Muscle layer of colon (tissue), 2 donors: ENCODE results near the gene PARP12.
"Not testable (repeated sequence)": the region's sequence is repeated elsewhere in the genome, so short reads cannot be mapped to it uniquely, and the experiment has no call there.

Experiments used
- H3K27ac ChIP-seq: one replicate; pipeline ENCODE4 v1.7.0; 2013; ENCODE audit warnings: low read depth, mild to moderate bottlenecking, low read length, moderate library complexity
- H3K27me3 ChIP-seq, 2 donors: one replicate each; pipeline ENCODE4 v1.7.0; 2013; ENCODE audit warnings: low read length in 2 of 2, mild to moderate bottlenecking in 2 of 2; ENCODE audit not compliant: insufficient read depth in 2 of 2, control insufficient read depth in 1 of 2
- H3K36me3 ChIP-seq: one replicate; pipeline ENCODE4 v1.7.0; 2013; ENCODE audit warnings: mild to moderate bottlenecking, low read length; ENCODE audit not compliant: insufficient read depth
- H3K4me1 ChIP-seq: one replicate; pipeline ENCODE4 v1.7.0; 2013; ENCODE audit warnings: mild to moderate bottlenecking, low read length; ENCODE audit not compliant: insufficient read depth
- H3K4me3 ChIP-seq, 2 donors: one replicate each; pipeline ENCODE4 v1.7.0; 2013; ENCODE audit warnings: low read length in 2 of 2, low read depth in 1 of 2, mild to moderate bottlenecking in 1 of 2, moderate library complexity in 1 of 2
- H3K9ac ChIP-seq: one replicate; pipeline ENCODE4 v1.7.0; 2013; ENCODE audit warnings: low read length
- H3K9me3 ChIP-seq: one replicate; pipeline ENCODE4 v1.7.0; 2013; ENCODE audit warnings: mild to moderate bottlenecking, low read length
- donor health status: abdominal sarcoma.
- donor health status: Adenocarcinoma of cecum.

The PARP12 gene

GRCh38 chr7:140062528-140063299, at the start of gene PARP12:
PARP12 (minus strand) TSS chr7:140062951; CDS start chr7:140062847, 104 bp downstream.
- no peaks in the 10 kb centered on the region for H3K36me3 ChIP-seq
- H3K9ac ChIP-seq = peak within 1 kb of the TSS; percentile 80
- H3K4me3 ChIP-seq = peak within 1 kb of the TSS; percentile 81 to 92
- H3K27me3 ChIP-seq = no peaks in the 10 kb centered on the region
- H3K4me1 ChIP-seq = peaks cover 24% of the 10 kb centered on the region
- peak within 1 kb of the TSS; percentile 77 for H3K27ac ChIP-seq
- no peaks in the 10 kb centered on the region for H3K9me3 ChIP-seq

GRCh38 chr7:140108777-140109176, 46.0 kb upstream of the PARP12 start:
- not testable (repeated sequence) for H3K9me3 ChIP-seq, H3K4me3 ChIP-seq, H3K9ac ChIP-seq, H3K27ac ChIP-seq, H3K4me1 ChIP-seq, H3K27me3 ChIP-seq
- H3K36me3 ChIP-seq = peaks cover 19% of the 10 kb centered on the region

GRCh38 chr7:140096459-140096858, 33.7 kb upstream of the PARP12 start:
- Histone ChIP-seq H3K4me3 (no peak overlapping the region), H3K9ac (no peak overlapping the region), H3K9me3 (no peaks in the 10 kb centered on the region), H3K27me3 (no peaks in the 10 kb centered on the region), H3K36me3 (peaks cover 66% of the 10 kb centered on the region), H3K4me1 (no peaks in the 10 kb centered on the region), H3K27ac (no peak overlapping the region)

GRCh38 chr7:140093375-140093774, 30.6 kb upstream of the PARP12 start:
- H3K9ac ChIP-seq = no peak overlapping the region
- no peaks in the 10 kb centered on the region for H3K4me1 ChIP-seq
- H3K27me3 ChIP-seq = no peaks in the 10 kb centered on the region
- peaks cover 52% of the 10 kb centered on the region for H3K36me3 ChIP-seq
- no peak overlapping the region for H3K27ac ChIP-seq
- H3K4me3 ChIP-seq = no peak overlapping the region
- H3K9me3 ChIP-seq = no peaks in the 10 kb centered on the region

- H3K4me1 ChIP-seq = no peaks in the 10 kb centered on the region
- no peaks in the 10 kb centered on the region for H3K9me3 ChIP-seq
- no peak overlapping the region for H3K9ac ChIP-seq
- no peak overlapping the region for H3K27ac ChIP-seq
- H3K4me3 ChIP-seq = no peak overlapping the region
- no peaks in the 10 kb centered on the region for H3K27me3 ChIP-seq
- no peaks in the 10 kb centered on the region for H3K36me3 ChIP-seq
Observed at GRCh38 chr7:140085447-140085846, 22.7 kb upstream of the PARP12 start.

GRCh38 chr7:140084972-140085371, 22.2 kb upstream of the PARP12 start:
- Histone ChIP-seq H3K27me3 (no peaks in the 10 kb centered on the region), H3K4me3 (no peak overlapping the region), H3K9ac (no peak overlapping the region), H3K9me3 (no peaks in the 10 kb centered on the region), H3K4me1 (no peaks in the 10 kb centered on the region), H3K36me3 (no peaks in the 10 kb centered on the region), H3K27ac (no peak overlapping the region)

GRCh38 chr7:140084142-140084655, 21.4 kb upstream of the PARP12 start:
- no peak overlapping the region for H3K9ac ChIP-seq
- no peak overlapping the region for H3K27ac ChIP-seq
- H3K27me3 ChIP-seq = no peaks in the 10 kb centered on the region
- no peak overlapping the region for H3K4me3 ChIP-seq
- no peaks in the 10 kb centered on the region for H3K36me3 ChIP-seq
- no peaks in the 10 kb centered on the region for H3K9me3 ChIP-seq
- no peaks in the 10 kb centered on the region for H3K4me1 ChIP-seq

GRCh38 chr7:140082770-140083169, 20.0 kb upstream of the PARP12 start:
- no peak overlapping the region for H3K27ac ChIP-seq
- no peaks in the 10 kb centered on the region for H3K27me3 ChIP-seq
- no peaks in the 10 kb centered on the region for H3K36me3 ChIP-seq
- H3K9me3 ChIP-seq = no peaks in the 10 kb centered on the region
- H3K9ac ChIP-seq = no peak overlapping the region
- no peaks in the 10 kb centered on the region for H3K4me1 ChIP-seq
- H3K4me3 ChIP-seq = no peak overlapping the region

- Histone ChIP-seq H3K4me3 (no peak overlapping the region), H3K27ac (no peak overlapping the region), H3K9me3 (no peaks in the 10 kb centered on the region), H3K4me1 (no peaks in the 10 kb centered on the region), H3K27me3 (no peaks in the 10 kb centered on the region), H3K9ac (no peak overlapping the region), H3K36me3 (no peaks in the 10 kb centered on the region)
Observed at GRCh38 chr7:140081774-140082425, 19.1 kb upstream of the PARP12 start.

GRCh38 chr7:140080919-140081318, 18.2 kb upstream of the PARP12 start:
- Histone ChIP-seq H3K4me3 (no peak overlapping the region), H3K27ac (no peak overlapping the region), H3K9me3 (no peaks in the 10 kb centered on the region), H3K27me3 (no peaks in the 10 kb centered on the region), H3K4me1 (no peaks in the 10 kb centered on the region), H3K36me3 (no peaks in the 10 kb centered on the region), H3K9ac (no peak overlapping the region)

GRCh38 chr7:140079121-140079536, 16.4 kb upstream of the PARP12 start:
- Histone ChIP-seq H3K9ac (no peak overlapping the region), H3K27ac (no peak overlapping the region), H3K4me3 (no peak overlapping the region), H3K4me1 (no peaks in the 10 kb centered on the region), H3K27me3 (no peaks in the 10 kb centered on the region), H3K36me3 (no peaks in the 10 kb centered on the region), H3K9me3 (no peaks in the 10 kb centered on the region)
